ENCODE measurements around the gene TMPRSS9. TPM values are rescaled to one million over a fixed set of nuclear protein-coding genes. Genes with fewer than 3 reads are reported as not detected.

TMPRSS9 gene
- total and polyA plus RNA-seq, 2 of the 13 experiments (the other 11 are each of a cell fraction or from before 2014, with no cell fraction given) = 2.5 to 5.2 TPM

- TF ChIP-seq, protein P1, sequence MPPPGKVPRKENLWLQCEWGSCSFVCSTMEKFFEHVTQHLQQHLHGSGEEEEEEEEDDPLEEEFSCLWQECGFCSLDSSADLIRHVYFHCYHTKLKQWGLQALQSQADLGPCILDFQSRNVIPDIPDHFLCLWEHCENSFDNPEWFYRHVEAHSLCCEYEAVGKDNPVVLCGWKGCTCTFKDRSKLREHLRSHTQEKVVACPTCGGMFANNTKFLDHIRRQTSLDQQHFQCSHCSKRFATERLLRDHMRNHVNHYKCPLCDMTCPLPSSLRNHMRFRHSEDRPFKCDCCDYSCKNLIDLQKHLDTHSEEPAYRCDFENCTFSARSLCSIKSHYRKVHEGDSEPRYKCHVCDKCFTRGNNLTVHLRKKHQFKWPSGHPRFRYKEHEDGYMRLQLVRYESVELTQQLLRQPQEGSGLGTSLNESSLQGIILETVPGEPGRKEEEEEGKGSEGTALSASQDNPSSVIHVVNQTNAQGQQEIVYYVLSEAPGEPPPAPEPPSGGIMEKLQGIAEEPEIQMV (CRISPR knock-in tag; IDR thresholded peaks at IDR 0.05; ENCODE audit: low read depth) = 0 out of 2 replicates have a peak, but pooled peaks have one; percentile 34
- TF ChIP-seq ZNF329 (CRISPR knock-in tag; IDR thresholded peaks at IDR 0.05; ENCODE audit: low read depth) (no peak), SIX4 (CRISPR knock-in tag; IDR thresholded peaks at IDR 0.05) (no peak), KMT2A (CRISPR knock-in tag; IDR thresholded peaks at IDR 0.05) (peak; percentile 63; the same call in 1 of the 2 replicates), FOXP1 (IDR thresholded peaks at IDR 0.05) (no peak), FOXP1 (CRISPR knock-in tag; IDR thresholded peaks at IDR 0.05) (peak; percentile 20; the same call in 1 of the 2 replicates), EHMT2 (IDR thresholded peaks at IDR 0.05; ENCODE audit: borderline replicate concordance, low read depth, low read length) (no peak), E2F1 (CRISPR knock-in tag; IDR thresholded peaks at IDR 0.05) (peak; percentile 99), KLF16 (CRISPR knock-in tag; IDR thresholded peaks at IDR 0.05) (peak in 1 of 2 experiments; percentile 94; a peak in 2 of 4 replicates), SMAD9 (CRISPR knock-in tag; IDR thresholded peaks at IDR 0.05) (no peak), ZNF891 (CRISPR knock-in tag; IDR thresholded peaks at IDR 0.05) (peak; percentile 32; the same call in 1 of the 2 replicates), IRF2 (CRISPR knock-in tag; IDR thresholded peaks at IDR 0.05) (peak; percentile 26; the same call in 1 of the 2 replicates), MAFG (CRISPR knock-in tag; IDR thresholded peaks at IDR 0.05) (no peak), EZH2 (conservative IDR thresholded peaks at IDR 0.05; ENCODE audit: low read depth, low read length) (no peak), ADNP (CRISPR knock-in tag; IDR thresholded peaks at IDR 0.05) (no peak), RARG (CRISPR knock-in tag; IDR thresholded peaks at IDR 0.05; ENCODE audit: low read depth) (no peak), FIP1L1 (IDR thresholded peaks at IDR 0.05; ENCODE audit: borderline replicate concordance, insufficient read depth, low read depth, low read length) (peak; percentile 97; the same call in 1 of the 2 replicates), CHD2 (IDR thresholded peaks at IDR 0.05; ENCODE audit: low read depth, low read length) (peak; percentile 21; the same call in 1 of the 2 replicates)
- TF ChIP-seq, protein P2, sequence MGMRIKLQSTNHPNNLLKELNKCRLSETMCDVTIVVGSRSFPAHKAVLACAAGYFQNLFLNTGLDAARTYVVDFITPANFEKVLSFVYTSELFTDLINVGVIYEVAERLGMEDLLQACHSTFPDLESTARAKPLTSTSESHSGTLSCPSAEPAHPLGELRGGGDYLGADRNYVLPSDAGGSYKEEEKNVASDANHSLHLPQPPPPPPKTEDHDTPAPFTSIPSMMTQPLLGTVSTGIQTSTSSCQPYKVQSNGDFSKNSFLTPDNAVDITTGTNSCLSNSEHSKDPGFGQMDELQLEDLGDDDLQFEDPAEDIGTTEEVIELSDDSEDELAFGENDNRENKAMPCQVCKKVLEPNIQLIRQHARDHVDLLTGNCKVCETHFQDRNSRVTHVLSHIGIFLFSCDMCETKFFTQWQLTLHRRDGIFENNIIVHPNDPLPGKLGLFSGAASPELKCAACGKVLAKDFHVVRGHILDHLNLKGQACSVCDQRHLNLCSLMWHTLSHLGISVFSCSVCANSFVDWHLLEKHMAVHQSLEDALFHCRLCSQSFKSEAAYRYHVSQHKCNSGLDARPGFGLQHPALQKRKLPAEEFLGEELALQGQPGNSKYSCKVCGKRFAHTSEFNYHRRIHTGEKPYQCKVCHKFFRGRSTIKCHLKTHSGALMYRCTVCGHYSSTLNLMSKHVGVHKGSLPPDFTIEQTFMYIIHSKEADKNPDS (CRISPR knock-in tag; IDR thresholded peaks at IDR 0.05) = no peak
- TF ChIP-seq, protein P3, sequence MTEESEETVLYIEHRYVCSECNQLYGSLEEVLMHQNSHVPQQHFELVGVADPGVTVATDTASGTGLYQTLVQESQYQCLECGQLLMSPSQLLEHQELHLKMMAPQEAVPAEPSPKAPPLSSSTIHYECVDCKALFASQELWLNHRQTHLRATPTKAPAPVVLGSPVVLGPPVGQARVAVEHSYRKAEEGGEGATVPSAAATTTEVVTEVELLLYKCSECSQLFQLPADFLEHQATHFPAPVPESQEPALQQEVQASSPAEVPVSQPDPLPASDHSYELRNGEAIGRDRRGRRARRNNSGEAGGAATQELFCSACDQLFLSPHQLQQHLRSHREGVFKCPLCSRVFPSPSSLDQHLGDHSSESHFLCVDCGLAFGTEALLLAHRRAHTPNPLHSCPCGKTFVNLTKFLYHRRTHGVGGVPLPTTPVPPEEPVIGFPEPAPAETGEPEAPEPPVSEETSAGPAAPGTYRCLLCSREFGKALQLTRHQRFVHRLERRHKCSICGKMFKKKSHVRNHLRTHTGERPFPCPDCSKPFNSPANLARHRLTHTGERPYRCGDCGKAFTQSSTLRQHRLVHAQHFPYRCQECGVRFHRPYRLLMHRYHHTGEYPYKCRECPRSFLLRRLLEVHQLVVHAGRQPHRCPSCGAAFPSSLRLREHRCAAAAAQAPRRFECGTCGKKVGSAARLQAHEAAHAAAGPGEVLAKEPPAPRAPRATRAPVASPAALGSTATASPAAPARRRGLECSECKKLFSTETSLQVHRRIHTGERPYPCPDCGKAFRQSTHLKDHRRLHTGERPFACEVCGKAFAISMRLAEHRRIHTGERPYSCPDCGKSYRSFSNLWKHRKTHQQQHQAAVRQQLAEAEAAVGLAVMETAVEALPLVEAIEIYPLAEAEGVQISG (CRISPR knock-in tag; IDR thresholded peaks at IDR 0.05) = peak; percentile 79
These were observed 102.8 kb downstream of the TMPRSS9 start (continued) for GRCh38 chr19:2462635-2463421.
